GM12878 (cell line): Measurements from ENCODE around the gene CCL22. TPM values are rescaled to one million over a fixed set of nuclear protein-coding genes. Genes with fewer than 3 reads are reported as not detected.

ENCODE experiments used
- CBX3 ChIP-seq: fragments of 200-600 bp; sonication (generic); IDR thresholded peaks from 2 replicates; pipeline ENCODE4 v1.6.1; 2016; ENCODE audit warnings: low read depth, borderline replicate concordance
- E4F1 ChIP-seq: fragments of 450-650 bp; IDR thresholded peaks from 2 replicates; pipeline ENCODE4 v1.6.1; 2018; ENCODE audit warnings: borderline replicate concordance, mild to moderate bottlenecking; ENCODE audit not compliant: partially characterized antibody
- FOXM1 ChIP-seq: IDR thresholded peaks from 2 replicates; pipeline ENCODE4 v1.6.1; 2012; ENCODE audit warnings: low read depth, mild to moderate bottlenecking, inconsistent platforms, low read length, moderate library complexity
- MEF2B ChIP-seq: fragments of 450-650 bp; IDR thresholded peaks from 2 replicates; pipeline ENCODE4 v1.6.1; 2018; ENCODE audit warnings: mild to moderate bottlenecking, moderate library complexity; ENCODE audit not compliant: partially characterized antibody, poor library complexity, severe bottlenecking
- NFIC ChIP-seq: IDR thresholded peaks from 2 replicates; pipeline ENCODE4 v1.6.1; 2012; ENCODE audit warnings: low read depth, mild to moderate bottlenecking, inconsistent platforms, low read length, moderate library complexity
- RCOR1 ChIP-seq: conservative IDR thresholded peaks from 2 replicates; pipeline ENCODE4 v1.6.1; 2012; ENCODE audit warnings: low read depth, low read length, improper control_type of control experiment
- SMAD1 ChIP-seq: fragments of 450-650 bp; IDR thresholded peaks from 2 replicates; pipeline ENCODE4 v1.6.1; 2018; ENCODE audit warnings: mild to moderate bottlenecking, low read depth; ENCODE audit not compliant: partially characterized antibody
- SPI1 ChIP-seq: IDR thresholded peaks from 2 replicates; pipeline ENCODE4 v1.6.1; 2011; ENCODE audit warnings: low read depth, mild to moderate bottlenecking, low read length, moderate library complexity, borderline replicate concordance; ENCODE audit not compliant: insufficient read depth
- TAF1 ChIP-seq: IDR thresholded peaks from 2 replicates; pipeline ENCODE4 v1.6.1; 2011; ENCODE audit warnings: mild to moderate bottlenecking, low read depth, low read length, borderline replicate concordance
- USF2 ChIP-seq: IDR thresholded peaks from 2 replicates; pipeline ENCODE4 v1.6.1; 2011; ENCODE audit warnings: low read depth, low read length, improper control_type of control experiment, borderline replicate concordance
- ZNF622 ChIP-seq: fragments of 450-650 bp; IDR thresholded peaks from 2 replicates; pipeline ENCODE4 v1.6.1; 2017; ENCODE audit warnings: mild to moderate bottlenecking, inconsistent platforms
- polyA plus RNA-seq, 11 experiments: library from polyadenylated mRNA; depleted of rRNA in 4 of 11; unstranded in 6 of 11; stranded (reverse) in 5 of 11; fragments of >200 nt; fragmentation: Nextera tagmentation in 4 of 11; fragmentation: Illumina TruSeq in 1 of 11; extraction: Ambion mirVana in 4 of 11; extraction: Trizol in 1 of 11; gene quantifications; 1 replicate in 1 of 11; 2 replicates in 10 of 11; pipeline versions ENCODE4 v1.2.1 to v1.2.3, GENCODE V29; 2011 to 2016; ENCODE audit warnings: inconsistent platforms in 2 of 11, missing spikeins in 2 of 11, low read depth in 1 of 11
- total RNA-seq, 4 experiments: library from RNA; depleted of rRNA in 3 of 4; stranded (reverse); fragments of >200 nt in 3 of 4; fragmentation: Illumina TruSeq in 1 of 4; extraction: Trizol in 1 of 4; gene quantifications; 2 replicates each; pipeline versions ENCODE4 v1.2.1 to v1.2.3, GENCODE V29; 2013 to 2021

CCL22 gene
- total and polyA plus RNA-seq, 10 of the 15 experiments (the other 5 are each of a cell fraction or from before 2014, with no cell fraction given) = 38.0 to 704 (median 349) TPM

- TF ChIP-seq E4F1 = no peak
- TF ChIP-seq CBX3 = no peak
- no peak for TF ChIP-seq ZNF622
- peak; percentile 28; the same call in 1 of the 2 replicates for TF ChIP-seq SPI1
- TF ChIP-seq NFIC = no peak
- no peak for TF ChIP-seq USF2
- no peak for TF ChIP-seq FOXM1
- peak; percentile 82 for TF ChIP-seq SMAD1
- TF ChIP-seq MEF2B = no peak
- no peak for TF ChIP-seq TAF1
- TF ChIP-seq RCOR1 = no peak
- TF ChIP-seq, all 136 proteins: peak for 5
Measured at GRCh38 chr16:57380671-57381462, 22.3 kb downstream of the CCL22 start (continued).
